ENCODE measurements around the gene ADK. TPM values are rescaled to one million over a fixed set of nuclear protein-coding genes. Genes with fewer than 3 reads are reported as not detected.
A peak's percentile ranks its signal among the peaks of the same experiment; 100 is the strongest.

The ADK gene
- total RNA-seq, 2 donors from 2014 or later, result 14.4 to 24.3 TPM

DNA sequence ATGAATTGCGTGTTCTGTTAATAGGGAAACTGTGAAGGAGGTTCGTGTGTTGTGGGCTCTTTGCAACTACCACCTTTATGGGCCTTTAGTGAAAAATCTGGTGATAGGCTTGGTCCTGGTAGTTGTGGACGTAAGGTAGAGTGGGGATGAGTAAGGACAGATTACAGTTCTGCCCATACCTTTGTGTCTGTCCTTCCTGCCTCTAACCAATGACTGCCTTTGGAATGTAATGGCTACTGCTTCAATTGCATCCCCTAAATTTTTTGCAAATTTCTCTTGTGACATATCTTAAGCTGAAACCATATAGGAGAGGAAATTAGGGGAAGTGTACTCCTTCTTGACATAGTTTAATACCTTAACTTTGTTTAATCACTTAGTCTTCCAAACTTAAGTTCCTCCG lies 82.3 kb downstream of the ADK start:
- no peak overlapping the region for H3K4me3 ChIP-seq
- H3K27me3 ChIP-seq (replicated peaks; ENCODE audit: insufficient read depth), result no peaks in the 10 kb centered on the region
- no peaks in the 10 kb centered on the region for H3K4me1 ChIP-seq (ENCODE audit: control insufficient read depth in 1 of 2, low read depth in 2 of 2)
- no peaks in the 10 kb centered on the region for H3K36me3 ChIP-seq
- H3K27ac ChIP-seq, result no peak overlapping the region
- no peak for ATAC-seq (ENCODE audit: insufficient number of reproducible peaks, low FRiP score, low read depth)
- H3K9me3 ChIP-seq, result no peaks in the 10 kb centered on the region
- TF ChIP-seq, protein P1, sequence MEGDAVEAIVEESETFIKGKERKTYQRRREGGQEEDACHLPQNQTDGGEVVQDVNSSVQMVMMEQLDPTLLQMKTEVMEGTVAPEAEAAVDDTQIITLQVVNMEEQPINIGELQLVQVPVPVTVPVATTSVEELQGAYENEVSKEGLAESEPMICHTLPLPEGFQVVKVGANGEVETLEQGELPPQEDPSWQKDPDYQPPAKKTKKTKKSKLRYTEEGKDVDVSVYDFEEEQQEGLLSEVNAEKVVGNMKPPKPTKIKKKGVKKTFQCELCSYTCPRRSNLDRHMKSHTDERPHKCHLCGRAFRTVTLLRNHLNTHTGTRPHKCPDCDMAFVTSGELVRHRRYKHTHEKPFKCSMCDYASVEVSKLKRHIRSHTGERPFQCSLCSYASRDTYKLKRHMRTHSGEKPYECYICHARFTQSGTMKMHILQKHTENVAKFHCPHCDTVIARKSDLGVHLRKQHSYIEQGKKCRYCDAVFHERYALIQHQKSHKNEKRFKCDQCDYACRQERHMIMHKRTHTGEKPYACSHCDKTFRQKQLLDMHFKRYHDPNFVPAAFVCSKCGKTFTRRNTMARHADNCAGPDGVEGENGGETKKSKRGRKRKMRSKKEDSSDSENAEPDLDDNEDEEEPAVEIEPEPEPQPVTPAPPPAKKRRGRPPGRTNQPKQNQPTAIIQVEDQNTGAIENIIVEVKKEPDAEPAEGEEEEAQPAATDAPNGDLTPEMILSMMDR (IDR thresholded peaks at IDR 0.05), result no peak
- DNase-seq (ENCODE audit: low spot score), result no peak

DNA sequence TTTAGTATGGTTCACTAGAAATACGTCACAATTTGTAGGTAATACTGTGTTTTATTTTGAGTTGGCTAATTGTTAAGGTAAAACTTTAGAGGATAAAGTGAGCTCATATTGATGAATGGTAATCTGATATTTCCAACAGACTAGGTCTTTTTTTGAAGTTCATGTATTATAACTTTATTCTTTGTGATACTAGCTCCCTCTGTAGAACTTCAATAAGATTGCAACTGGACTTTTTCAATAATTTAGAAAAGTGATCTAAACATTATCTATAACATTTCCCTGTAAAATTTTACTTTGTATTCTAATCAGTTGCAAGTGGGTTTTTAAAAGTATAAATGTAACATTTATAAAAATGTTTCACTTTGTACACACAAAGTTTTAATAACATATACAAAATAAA lies 83.5 kb downstream of the ADK start:
- peaks cover 0 to 5% of the 10 kb centered on the region in 2 donors for H3K4me1 ChIP-seq (ENCODE audit: control insufficient read depth in 1 of 2, low read depth in 2 of 2)
- ATAC-seq (ENCODE audit: insufficient number of reproducible peaks, low FRiP score, low read depth) (no peak), DNase-seq (ENCODE audit: low spot score) (no peak)
- no peaks in the 10 kb centered on the region for H3K27me3 ChIP-seq (replicated peaks; ENCODE audit: insufficient read depth)
- no peaks in the 10 kb centered on the region for H3K36me3 ChIP-seq
- no peak overlapping the region for H3K4me3 ChIP-seq
- TF ChIP-seq, protein P1 (IDR thresholded peaks at IDR 0.05), result peak; percentile 29
- no peaks in the 10 kb centered on the region for H3K9me3 ChIP-seq
- no peak overlapping the region for H3K27ac ChIP-seq

- H3K9me3 ChIP-seq, result no peaks in the 10 kb centered on the region
- peak overlapping the region; percentile 48 for H3K4me3 ChIP-seq
- peaks cover 0 to 5% of the 10 kb centered on the region in 2 donors for H3K4me1 ChIP-seq (ENCODE audit: control insufficient read depth in 1 of 2, low read depth in 2 of 2)
- TF ChIP-seq, protein P1 (IDR thresholded peaks at IDR 0.05), result no peak
- DNase-seq (ENCODE audit: low spot score) (no peak), ATAC-seq (ENCODE audit: insufficient number of reproducible peaks, low FRiP score, low read depth) (no peak)
- peak overlapping the region in 1 of 2 donors; percentile 64 for H3K27ac ChIP-seq
- no peaks in the 10 kb centered on the region for H3K36me3 ChIP-seq
- no peaks in the 10 kb centered on the region for H3K27me3 ChIP-seq (replicated peaks; ENCODE audit: insufficient read depth)
Observed at GRCh38 chr10:74238031-74238431, 87.0 kb downstream of the ADK start.

DNA sequence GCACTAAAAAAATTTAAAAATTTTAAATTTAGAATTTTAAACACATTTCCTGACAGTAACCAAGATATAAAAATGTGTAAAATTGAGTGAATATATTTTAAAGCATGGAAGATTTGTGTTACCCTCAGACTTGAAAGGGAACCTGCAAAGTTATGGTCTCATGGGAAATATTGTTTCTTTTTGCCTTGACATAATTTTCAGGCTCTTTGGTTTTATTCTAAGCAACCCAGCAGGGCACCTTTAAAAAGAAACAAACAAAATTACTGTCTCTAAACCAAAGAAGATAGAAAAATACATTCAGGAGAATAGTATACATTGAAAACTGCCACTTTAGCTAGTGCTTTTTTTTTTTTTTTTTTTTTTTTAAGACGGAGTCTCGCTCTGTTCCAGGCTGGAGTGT lies 87.5 kb downstream of the ADK start:
- H3K9me3 ChIP-seq, result no peaks in the 10 kb centered on the region
- TF ChIP-seq, protein P1 (IDR thresholded peaks at IDR 0.05), result no peak
- H3K27ac ChIP-seq, result peak overlapping the region in 1 of 2 donors; percentile 64
- peaks cover 0 to 5% of the 10 kb centered on the region in 2 donors for H3K4me1 ChIP-seq (ENCODE audit: control insufficient read depth in 1 of 2, low read depth in 2 of 2)
- H3K27me3 ChIP-seq (replicated peaks; ENCODE audit: insufficient read depth), result no peaks in the 10 kb centered on the region
- peak overlapping the region; percentile 48 for H3K4me3 ChIP-seq
- no peaks in the 10 kb centered on the region for H3K36me3 ChIP-seq
- ATAC-seq (ENCODE audit: insufficient number of reproducible peaks, low FRiP score, low read depth) (no peak), DNase-seq (ENCODE audit: low spot score) (no peak)

- Histone ChIP-seq H3K27ac (no peak overlapping the region), H3K4me3 (no peak overlapping the region), H3K27me3 (replicated peaks; ENCODE audit: insufficient read depth) (no peaks in the 10 kb centered on the region), H3K36me3 (no peaks in the 10 kb centered on the region), H3K4me1 (ENCODE audit: control insufficient read depth in 1 of 2, low read depth in 2 of 2) (peaks cover 0 to 5% of the 10 kb centered on the region in 2 donors), H3K9me3 (no peaks in the 10 kb centered on the region)
- no peak for DNase-seq (ENCODE audit: low spot score)
- TF ChIP-seq, protein P1 (IDR thresholded peaks at IDR 0.05), result no peak
- ATAC-seq (ENCODE audit: insufficient number of reproducible peaks, low FRiP score, low read depth), result no peak
Observed at GRCh38 chr10:74243067-74243466, 92.0 kb downstream of the ADK start.

Measured in thoracic aorta (tissue), 2 donors.